A549 treated with CpdA at 1 μM for 4 hours (cell line): ENCODE results near the gene GAB3. TPM values are rescaled to one million over a fixed set of nuclear protein-coding genes. Genes with fewer than 3 reads are reported as not detected.

Experiments used
- total RNA-seq: library from RNA; stranded (reverse); fragments of 200-300 nt; extraction: Qiagen RNA extraction; gene quantifications from 5 replicates; pipeline ENCODE4 v1.2.3, GENCODE V29; 2022; ENCODE audit warnings: low read depth

GAB3 gene, protein sequence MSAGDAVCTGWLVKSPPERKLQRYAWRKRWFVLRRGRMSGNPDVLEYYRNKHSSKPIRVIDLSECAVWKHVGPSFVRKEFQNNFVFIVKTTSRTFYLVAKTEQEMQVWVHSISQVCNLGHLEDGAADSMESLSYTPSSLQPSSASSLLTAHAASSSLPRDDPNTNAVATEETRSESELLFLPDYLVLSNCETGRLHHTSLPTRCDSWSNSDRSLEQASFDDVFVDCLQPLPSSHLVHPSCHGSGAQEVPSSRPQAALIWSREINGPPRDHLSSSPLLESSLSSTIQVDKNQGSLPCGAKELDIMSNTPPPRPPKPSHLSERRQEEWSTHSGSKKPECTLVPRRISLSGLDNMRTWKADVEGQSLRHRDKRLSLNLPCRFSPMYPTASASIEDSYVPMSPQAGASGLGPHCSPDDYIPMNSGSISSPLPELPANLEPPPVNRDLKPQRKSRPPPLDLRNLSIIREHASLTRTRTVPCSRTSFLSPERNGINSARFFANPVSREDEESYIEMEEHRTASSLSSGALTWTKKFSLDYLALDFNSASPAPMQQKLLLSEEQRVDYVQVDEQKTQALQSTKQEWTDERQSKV
- 0.27 to 0.45 TPM (median 0.41 TPM) in 5 replicates for total RNA-seq

DNA sequence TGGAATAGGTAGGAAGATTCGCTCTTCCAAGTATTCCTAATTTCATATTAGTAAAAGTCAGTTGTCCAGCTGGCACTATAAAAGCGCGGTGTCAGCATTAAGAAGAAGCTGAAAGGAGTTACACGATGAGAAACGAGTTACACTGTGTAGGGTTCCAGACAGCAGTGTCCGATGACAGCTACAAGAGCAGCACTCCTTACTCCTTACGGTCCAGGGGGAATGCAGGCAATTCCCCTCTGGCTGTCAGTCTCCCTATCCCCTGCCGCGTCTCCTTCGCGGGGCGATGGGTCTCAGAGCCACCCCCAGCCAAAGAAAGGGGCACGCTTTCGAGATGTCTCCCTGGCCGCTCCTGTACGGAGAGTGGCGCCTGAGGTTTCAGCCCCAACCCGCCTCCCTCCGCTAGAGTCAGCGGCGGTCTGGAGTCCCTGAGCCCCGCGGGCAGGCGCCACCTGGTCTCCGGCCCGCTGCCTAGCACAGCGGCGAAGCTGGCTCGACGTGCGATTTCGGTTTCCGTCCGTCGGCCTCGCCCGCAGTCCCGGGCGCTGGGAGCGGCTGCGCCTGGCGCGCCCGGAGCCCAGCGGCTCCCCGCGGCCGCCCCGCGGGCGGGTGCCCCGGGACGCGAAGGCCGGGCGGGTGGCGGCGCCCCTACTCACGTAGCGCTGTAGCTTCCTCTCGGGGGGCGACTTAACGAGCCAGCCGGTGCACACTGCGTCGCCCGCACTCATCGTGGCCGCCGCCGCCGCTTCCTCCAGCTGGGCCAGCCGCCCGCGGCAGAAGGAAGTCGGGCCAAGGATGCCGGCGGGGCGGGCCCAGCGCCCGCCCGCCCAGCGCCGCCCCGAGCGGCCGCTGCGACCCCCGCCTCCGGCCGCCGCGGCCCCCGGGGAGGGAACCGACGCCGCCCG is at the start of gene GAB3:
TSS of gene GAB3 (minus strand) at position 777 of the 902 bp plus-strand sequence. CDS start at position 725, 52 bp downstream.

DNA sequence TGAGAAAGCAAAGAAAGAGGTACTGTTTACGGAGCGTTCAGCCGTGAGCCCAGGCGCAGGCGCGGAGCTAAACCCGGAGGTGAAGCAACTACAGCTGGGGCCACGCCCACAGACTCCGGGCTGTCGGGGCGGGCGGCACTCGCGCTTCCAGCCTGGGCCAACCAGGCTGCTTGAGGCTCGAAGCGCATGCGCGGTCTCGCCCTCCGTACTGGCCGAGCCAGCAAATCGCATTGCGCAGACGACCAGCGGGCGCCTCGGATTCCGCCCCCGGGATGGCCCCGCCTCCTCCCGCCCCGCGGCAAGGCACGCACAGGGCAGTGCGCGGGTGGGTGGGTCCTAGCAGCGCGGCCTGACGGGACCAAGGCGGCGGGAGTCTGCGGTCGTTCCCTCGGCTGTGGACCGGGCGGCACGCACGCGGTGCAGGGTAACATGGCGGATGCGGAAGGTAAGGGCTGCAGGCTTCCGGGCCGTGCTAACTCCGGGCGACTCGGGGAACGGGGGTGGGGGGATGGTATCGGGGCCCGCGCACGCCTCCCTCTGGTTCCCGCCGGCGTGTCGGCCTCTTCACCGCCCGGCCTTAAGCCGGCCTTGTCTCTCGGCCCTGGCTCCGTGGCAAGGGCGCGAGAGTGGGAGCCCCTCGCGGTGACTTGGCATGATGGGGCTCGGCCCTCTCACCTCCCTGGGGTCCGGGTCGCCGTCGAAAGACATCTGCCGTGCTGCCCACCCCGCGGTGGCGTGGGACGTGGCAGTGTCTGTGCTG is 11.8 kb upstream of the GAB3 start, which contains the start of gene DKC1:
TSS of gene DKC1 (plus strand) at position 328 of the 760 bp plus-strand sequence. CDS start at position 430, 102 bp downstream.

DNA sequence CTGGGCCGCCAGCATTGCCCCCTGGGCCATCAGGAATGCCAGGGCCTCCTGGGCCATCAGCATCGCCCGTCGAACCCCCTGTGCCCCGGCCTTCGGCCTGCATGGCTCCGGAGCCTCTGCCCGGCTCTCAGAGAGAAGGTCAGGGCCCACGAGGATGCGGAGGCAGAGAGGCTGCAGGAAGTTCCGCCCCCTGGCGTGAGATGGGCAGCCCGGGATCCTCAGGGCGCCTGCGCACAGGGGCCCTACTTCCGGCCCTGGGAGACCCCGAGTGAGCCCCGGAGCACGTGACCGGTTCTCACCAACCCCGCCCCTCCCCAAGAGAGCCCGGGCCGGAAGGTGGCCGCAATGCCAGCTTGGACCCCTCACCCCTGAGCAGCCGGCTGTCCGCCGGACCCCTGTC is 97.5 kb downstream of the GAB3 start, which contains the start of gene CTAG2:
TSS of gene CTAG2 (minus strand) at position 167 of the 400 bp plus-strand sequence. CDS start at position 103, 64 bp downstream.

Other genes with a start within 250 kb of the GAB3 start
- 35.6 to 46.9 TPM (median 41.9 TPM) in 5 replicates for gene FAM3A, start 234.8 kb downstream of the GAB3 start, total RNA-seq
- 1,412 to 1,586 TPM (median 1,534 TPM) in 5 replicates for gene G6PD, start 204.2 kb downstream of the GAB3 start, total RNA-seq
- gene IKBKG, start 203.5 kb downstream of the GAB3 start, total RNA-seq: 35.8 to 45.0 TPM (median 42.5 TPM) in 5 replicates
- 0.18 TPM in 1 of 5 replicates, not detected in the others for gene CTAG1A, start 165.9 kb downstream of the GAB3 start, total RNA-seq
- not detected in 5 replicates for gene CTAG1B, start 131.8 kb downstream of the GAB3 start, total RNA-seq
- not detected in 5 replicates for gene CTAG2, start 97.5 kb downstream of the GAB3 start, total RNA-seq
- gene DKC1, start 11.8 kb upstream of the GAB3 start, total RNA-seq: 158 to 211 TPM (median 175 TPM) in 5 replicates
- gene MPP1, start 54.4 kb upstream of the GAB3 start, total RNA-seq: 15.4 to 17.5 TPM (median 15.9 TPM) in 5 replicates
- not detected in 5 replicates for gene SMIM9, start 83.6 kb upstream of the GAB3 start, total RNA-seq
- gene F8A1, start 135.3 kb upstream of the GAB3 start, total RNA-seq: 57.7 to 98.9 TPM (median 87.7 TPM) in 5 replicates